GM10266 (cell line): Measurements from ENCODE around the gene PRLR.

Experiments used
- DNase-seq: peaks from one replicate; pipeline ENCODE4 v3.0.0; 2012; ENCODE audit errors: extremely low spot score
- CTCF ChIP-seq: IDR thresholded peaks from 2 replicates; pipeline ENCODE4 v1.5.1; 2012; ENCODE audit warnings: mild to moderate bottlenecking, low read depth; ENCODE audit not compliant: control insufficient read depth, insufficient read depth; ENCODE audit errors: missing control alignments

The PRLR gene

DNA sequence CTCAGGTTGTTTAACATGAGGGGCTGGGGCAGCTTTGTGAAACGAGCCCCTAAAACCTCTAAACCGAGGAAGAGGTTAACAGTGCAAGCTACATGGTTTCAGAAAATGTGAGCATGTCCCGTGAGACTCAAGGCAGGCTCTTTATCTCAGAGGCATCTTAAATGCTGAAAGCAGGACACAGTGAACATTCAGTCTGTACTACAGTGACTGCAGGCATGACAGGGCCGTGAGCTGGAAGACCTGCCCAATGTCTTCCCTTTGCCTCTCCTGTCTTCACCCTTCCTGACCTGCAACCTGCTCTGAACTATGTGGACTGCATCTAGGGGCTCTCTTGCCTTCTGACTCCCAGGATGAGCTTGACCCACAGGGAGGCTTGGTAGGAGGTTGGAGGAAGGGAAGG lies 58.3 kb downstream of the PRLR start:
- no peak for DNase-seq
- TF ChIP-seq CTCF, result no peak

- no peak for TF ChIP-seq CTCF
- no peak for DNase-seq
Measured at GRCh38 chr5:35171078-35171477, 59.2 kb downstream of the PRLR start.

DNA sequence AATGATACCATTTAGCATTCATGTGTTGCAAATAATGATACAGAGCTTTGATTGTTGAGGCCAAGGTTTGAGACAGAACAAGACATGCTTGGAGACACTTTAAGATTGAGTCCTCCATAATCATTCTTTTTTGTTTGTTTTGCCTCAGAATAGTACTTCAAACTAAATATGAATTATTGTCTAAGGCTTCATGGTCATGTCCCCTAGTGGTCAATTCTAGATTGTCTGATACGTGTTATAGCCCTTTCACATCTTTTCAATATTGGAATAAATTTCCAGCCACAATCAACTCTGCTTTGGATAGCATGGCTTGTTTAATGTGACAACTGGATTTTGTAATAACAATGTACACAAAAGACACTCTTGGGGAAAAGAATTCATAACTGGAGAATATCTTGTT lies 64.2 kb downstream of the PRLR start:
- DNase-seq, result no peak
- TF ChIP-seq CTCF, result no peak

- no peak for DNase-seq
- TF ChIP-seq CTCF, result no peak
Measured at GRCh38 chr5:35164860-35165542, 65.3 kb downstream of the PRLR start.

DNA sequence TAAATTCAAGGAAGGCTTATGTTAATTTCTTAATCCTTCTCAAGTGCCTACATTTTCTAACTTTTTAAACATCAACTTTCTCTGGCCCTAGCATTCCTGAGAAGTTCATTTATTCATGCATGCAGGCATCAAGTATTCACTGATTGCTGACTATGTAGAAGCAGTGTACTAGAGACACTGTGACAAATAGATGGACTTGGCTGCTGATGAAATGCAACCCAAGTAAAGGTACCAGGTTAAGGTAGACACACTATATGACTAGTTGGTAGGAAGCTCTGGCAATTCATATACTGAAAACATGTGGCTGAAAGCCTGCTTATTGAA lies 66.6 kb downstream of the PRLR start:
- no peak for TF ChIP-seq CTCF
- DNase-seq, result no peak

GRCh38 chr5:35162848-35163709 lies 67.2 kb downstream of the PRLR start:
- TF ChIP-seq CTCF, result no peak
- DNase-seq, result no peak

- DNase-seq, result no peak
- no peak for TF ChIP-seq CTCF
Measured at GRCh38 chr5:35161652-35162273, 68.5 kb downstream of the PRLR start.
